Mononuclear cell (primary cell): ENCODE measurements around the gene SLIT3. TPM values are rescaled to one million over a fixed set of nuclear protein-coding genes. Genes with fewer than 3 reads are reported as not detected.

ENCODE experiments used
- H3K27me3 ChIP-seq: 2 replicates; pipeline ENCODE4 v1.6.0; 2011; ENCODE audit warnings: low read length, control low read depth; ENCODE audit not compliant: insufficient read depth
- H3K4me1 ChIP-seq: 2 replicates; pipeline ENCODE4 v1.5.1; 2011; ENCODE audit warnings: mild to moderate bottlenecking, low read length, control low read depth; ENCODE audit not compliant: insufficient read depth
- H3K4me3 ChIP-seq: 2 replicates; pipeline ENCODE4 v1.5.1; 2011; ENCODE audit warnings: mild to moderate bottlenecking, low read length, moderate library complexity
- H3K9me3 ChIP-seq: 2 replicates; pipeline ENCODE4 v1.5.1; 2011; ENCODE audit warnings: low read depth, mild to moderate bottlenecking, control low read depth, low read length
- total RNA-seq: library from RNA; depleted of rRNA; stranded (reverse); fragments of >200 nt; gene quantifications from one replicate; pipeline ENCODE4 v1.2.3, GENCODE V29; 2012

The SLIT3 gene
- total RNA-seq, 1 donor, result 0.10 TPM

- Histone ChIP-seq H3K4me1 (no peaks in the 10 kb centered on the region), H3K4me3 (no peak overlapping the region), H3K9me3 (no peaks in the 10 kb centered on the region), H3K27me3 (no peaks in the 10 kb centered on the region)
Observed at GRCh38 chr5:169020102-169020501, 280.8 kb downstream of the SLIT3 start.

DNA sequence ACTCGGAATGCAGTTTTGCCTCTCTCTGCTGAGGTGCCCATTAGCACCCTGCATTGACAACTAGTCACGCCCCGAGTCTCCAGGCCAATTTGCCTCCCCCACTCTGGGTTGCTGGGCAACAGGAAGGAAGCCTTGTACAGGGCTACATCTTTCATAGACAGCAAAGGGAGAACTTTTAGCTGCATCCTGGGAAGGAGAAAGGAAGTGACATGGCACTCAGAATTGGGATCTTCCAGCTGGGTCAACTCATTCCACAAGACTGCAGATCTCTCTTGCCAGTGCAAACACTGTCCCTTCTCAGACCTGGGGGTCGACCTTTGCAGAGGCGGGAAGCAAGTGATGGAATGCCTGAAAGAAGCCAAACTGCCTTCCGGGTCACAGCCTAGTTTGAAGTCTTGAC is 282.0 kb downstream of the SLIT3 start:
- Histone ChIP-seq H3K9me3 (no peaks in the 10 kb centered on the region), H3K4me3 (no peak overlapping the region), H3K4me1 (no peaks in the 10 kb centered on the region), H3K27me3 (no peaks in the 10 kb centered on the region)

DNA sequence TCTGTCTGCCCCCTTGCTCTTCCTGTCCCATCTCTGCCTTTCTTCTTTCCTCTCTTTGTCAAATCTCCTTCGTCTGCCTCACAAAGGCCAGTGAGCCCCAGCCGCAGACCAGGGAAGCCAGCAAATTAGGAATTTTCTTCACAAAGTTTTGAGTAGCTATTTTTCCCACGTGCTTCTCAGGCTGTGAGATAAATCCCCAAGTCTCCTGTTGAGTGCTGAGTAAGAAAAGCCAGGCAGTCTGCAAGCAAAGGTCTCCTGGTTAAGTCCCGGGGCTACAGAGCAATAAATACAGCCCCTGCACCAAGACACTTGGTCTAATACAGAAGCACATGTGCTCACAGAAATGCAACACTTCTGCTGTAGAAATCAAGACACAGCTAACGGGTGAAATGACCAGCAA is 284.9 kb downstream of the SLIT3 start:
- H3K27me3 ChIP-seq, result no peaks in the 10 kb centered on the region
- H3K4me1 ChIP-seq, result no peaks in the 10 kb centered on the region
- no peak overlapping the region for H3K4me3 ChIP-seq
- H3K9me3 ChIP-seq, result no peaks in the 10 kb centered on the region

DNA sequence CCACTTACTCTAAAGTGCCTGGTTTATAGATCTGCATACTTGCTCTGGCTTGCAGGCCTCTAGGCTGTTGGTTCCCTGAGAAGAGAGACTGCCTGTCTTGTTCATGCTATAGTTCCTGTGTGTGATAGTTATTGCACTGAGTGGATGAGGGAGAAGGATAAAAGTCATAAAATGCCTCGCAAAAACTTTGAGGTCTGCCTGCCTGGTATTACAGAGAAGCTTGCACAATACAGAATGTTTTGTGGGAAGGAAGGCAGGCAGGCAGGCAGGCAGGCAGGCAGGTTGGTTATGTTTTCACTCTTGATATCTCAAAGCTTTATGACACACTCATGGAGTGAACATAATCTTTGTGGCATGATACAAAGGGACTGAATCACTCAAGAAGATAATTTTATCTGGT is 287.1 kb downstream of the SLIT3 start:
- no peaks in the 10 kb centered on the region for H3K4me1 ChIP-seq
- no peak overlapping the region for H3K4me3 ChIP-seq
- H3K27me3 ChIP-seq, result no peaks in the 10 kb centered on the region
- no peaks in the 10 kb centered on the region for H3K9me3 ChIP-seq

DNA sequence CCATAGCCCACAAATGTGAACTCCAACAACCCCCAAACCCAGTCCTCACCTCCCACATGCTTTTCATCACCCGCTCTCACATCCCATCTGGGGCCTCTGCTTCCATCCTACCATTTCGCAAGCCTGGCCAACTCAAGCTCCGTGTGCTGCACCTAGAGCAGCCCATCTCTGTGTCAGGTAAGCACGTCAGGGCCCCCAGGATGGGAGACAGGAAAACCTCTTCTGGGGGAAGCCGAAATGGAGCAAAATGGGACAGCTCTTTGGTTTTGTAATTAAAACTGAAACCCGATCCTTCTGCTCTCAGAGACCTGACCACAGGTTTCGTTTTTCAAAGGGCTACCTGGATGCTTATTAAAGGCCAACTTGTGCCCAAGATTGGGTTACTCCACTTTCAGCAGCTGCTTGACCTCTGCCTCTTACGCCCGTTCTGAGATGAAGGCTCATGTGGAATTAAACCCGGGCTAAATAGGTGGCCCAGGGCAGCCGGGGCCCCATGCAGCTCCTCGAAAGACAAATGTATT is 287.7 kb downstream of the SLIT3 start:
- H3K27me3 ChIP-seq, result no peaks in the 10 kb centered on the region
- no peaks in the 10 kb centered on the region for H3K9me3 ChIP-seq
- no peaks in the 10 kb centered on the region for H3K4me1 ChIP-seq
- H3K4me3 ChIP-seq, result no peak overlapping the region

DNA sequence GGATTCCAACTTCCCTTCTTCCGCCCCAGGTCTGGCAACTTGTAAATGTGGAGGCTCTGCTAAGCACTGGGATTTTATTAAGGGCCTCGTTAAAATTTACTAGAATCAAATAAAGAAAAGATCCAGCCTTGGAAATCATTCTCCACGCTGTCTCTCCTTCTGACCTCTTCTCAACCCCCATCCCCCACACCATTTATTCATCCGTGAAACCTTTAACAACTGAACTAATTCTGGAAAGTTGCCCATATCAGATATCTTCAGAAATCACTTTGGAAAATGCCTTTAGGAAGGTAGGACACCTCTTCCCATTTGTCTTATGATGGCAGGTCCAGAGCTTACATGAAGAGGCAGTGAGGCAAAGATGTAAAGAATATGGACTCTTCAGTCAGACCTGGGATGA is 288.5 kb downstream of the SLIT3 start:
- no peaks in the 10 kb centered on the region for H3K4me1 ChIP-seq
- no peak overlapping the region for H3K4me3 ChIP-seq
- no peaks in the 10 kb centered on the region for H3K27me3 ChIP-seq
- no peaks in the 10 kb centered on the region for H3K9me3 ChIP-seq

GRCh38 chr5:169011451-169011850 is 289.5 kb downstream of the SLIT3 start:
- Histone ChIP-seq H3K27me3 (no peaks in the 10 kb centered on the region), H3K4me1 (no peaks in the 10 kb centered on the region), H3K9me3 (no peaks in the 10 kb centered on the region), H3K4me3 (no peak overlapping the region)

DNA sequence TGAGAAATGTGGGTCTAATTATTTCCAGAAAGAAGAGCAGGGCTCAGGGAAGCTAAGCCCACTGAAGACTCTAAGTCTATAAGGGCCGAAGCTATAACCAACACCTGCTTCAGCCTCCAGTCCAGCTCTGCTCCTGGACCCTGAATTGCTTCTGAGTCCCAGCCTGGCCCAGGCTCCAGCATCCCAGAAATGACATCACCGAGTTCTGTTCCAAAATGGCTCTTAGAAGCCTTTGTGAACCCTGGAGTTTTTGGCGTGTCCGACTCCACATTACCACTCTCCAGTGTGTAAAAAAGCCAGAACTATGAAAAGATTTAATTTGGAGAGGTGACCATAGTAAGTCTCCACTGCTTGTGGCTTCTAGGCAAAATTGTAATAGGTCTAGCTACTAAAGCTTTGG is 289.9 kb downstream of the SLIT3 start:
- no peaks in the 10 kb centered on the region for H3K9me3 ChIP-seq
- H3K27me3 ChIP-seq, result no peaks in the 10 kb centered on the region
- H3K4me3 ChIP-seq, result no peak overlapping the region
- no peaks in the 10 kb centered on the region for H3K4me1 ChIP-seq

GRCh38 chr5:169009123-169009522 is 291.8 kb downstream of the SLIT3 start:
- no peaks in the 10 kb centered on the region for H3K27me3 ChIP-seq

DNA sequence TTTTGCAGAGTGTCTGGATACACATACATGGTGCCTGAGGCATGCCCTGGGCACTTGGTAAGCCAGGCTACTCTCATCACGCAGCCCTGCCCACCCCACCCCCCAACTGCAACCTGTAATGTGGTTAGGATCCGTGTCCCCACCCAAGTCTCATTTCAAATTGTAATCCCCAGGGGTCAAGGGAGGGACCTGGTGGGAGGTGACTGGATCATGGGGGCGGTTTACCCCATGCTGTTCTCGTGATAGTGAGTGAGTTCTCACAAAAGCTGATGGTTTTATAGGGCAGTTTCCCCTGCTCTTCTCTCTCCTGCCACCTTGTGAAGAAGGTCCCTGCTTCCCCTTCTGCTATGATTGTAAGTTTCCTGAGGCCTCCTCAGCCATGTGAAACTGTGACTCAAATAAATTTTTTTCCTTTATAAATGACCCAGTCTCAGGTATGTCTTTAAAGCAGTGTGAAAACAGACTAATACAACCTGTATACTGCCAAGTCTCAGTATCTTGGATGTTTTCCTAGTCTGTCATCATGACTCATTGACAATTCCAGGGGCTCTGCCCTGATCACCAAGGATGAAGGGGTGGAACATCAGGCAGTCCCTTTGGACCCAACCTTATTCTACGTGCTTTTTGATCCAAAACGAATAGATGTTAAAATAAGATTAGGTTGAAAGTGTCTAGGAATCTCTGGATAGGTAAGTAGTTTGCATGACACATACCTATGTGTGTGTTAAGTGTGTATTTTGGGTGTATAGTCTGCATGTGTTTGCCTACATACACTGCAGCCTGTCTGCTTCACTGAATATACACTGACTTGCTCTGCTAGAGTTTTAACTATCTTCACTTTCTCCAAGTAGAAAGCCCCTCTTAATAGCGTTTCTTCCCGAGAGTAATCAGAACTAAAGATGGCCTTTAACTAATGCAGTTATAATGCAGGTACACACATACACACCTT is 293.8 kb downstream of the SLIT3 start:
- no peaks in the 10 kb centered on the region for H3K27me3 ChIP-seq
- no peak overlapping the region for H3K4me3 ChIP-seq
- H3K4me1 ChIP-seq, result no peaks in the 10 kb centered on the region
- H3K9me3 ChIP-seq, result no peaks in the 10 kb centered on the region

More at GRCh38 chr5:169009123-169009522, 291.8 kb downstream of the SLIT3 start:
- Histone ChIP-seq H3K4me3 (no peak overlapping the region), H3K9me3 (no peaks in the 10 kb centered on the region), H3K4me1 (no peaks in the 10 kb centered on the region)

DNA sequence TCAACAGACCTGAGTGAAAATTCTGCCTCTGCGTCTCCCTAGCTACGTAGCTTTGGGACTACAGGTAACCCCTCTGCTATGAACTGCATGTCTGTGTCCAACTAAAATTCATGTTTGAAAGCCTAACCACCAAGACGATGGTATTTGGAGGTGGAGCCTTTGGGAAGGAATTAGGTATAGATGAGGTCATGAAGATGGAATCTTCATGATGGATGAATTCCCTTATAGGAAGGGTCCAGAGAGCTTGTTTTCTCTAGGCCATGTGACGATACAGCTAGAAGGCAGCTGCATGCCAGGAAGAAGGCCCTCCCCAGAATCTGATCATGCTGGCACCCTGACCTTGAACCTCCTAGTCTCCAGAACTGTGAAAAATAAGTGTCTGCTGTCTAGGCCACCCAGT is 296.4 kb downstream of the SLIT3 start:
- H3K4me1 ChIP-seq, result no peaks in the 10 kb centered on the region
- H3K9me3 ChIP-seq, result no peaks in the 10 kb centered on the region
- H3K4me3 ChIP-seq, result no peak overlapping the region
- no peaks in the 10 kb centered on the region for H3K27me3 ChIP-seq

GRCh38 chr5:169003721-169004541 is 297.0 kb downstream of the SLIT3 start:
- Histone ChIP-seq H3K9me3 (no peaks in the 10 kb centered on the region), H3K4me3 (no peak overlapping the region), H3K4me1 (no peaks in the 10 kb centered on the region), H3K27me3 (no peaks in the 10 kb centered on the region)

DNA sequence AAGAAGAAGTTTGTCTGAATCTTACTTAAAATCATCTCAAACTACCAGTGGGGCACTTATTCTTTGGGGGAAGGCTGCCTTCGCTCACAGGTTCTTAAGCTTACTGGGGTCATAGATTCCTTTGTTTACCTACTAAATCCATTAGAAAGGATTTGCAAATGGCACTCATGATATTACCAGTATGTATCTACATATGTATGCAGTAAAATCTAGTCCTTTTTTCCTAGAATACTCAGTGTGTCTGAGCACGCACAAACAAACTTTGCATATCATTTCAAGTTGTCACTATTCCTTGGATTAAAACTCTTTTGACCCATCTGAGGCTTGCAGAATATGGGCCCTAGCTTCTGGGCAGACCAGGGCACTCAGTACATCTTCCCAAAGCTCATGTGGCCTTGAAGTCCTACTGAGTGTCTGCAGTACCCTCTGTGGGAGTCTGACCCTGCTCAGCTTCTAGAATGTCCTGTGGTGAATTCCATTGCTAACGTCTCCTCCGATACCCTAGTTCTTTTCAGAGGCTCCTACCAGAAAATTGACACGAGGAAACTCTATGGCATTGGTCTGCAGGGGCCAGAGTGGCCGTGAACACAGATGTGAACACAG is 297.9 kb downstream of the SLIT3 start:
- H3K4me3 ChIP-seq, result no peak overlapping the region
- H3K9me3 ChIP-seq, result no peaks in the 10 kb centered on the region
- no peaks in the 10 kb centered on the region for H3K4me1 ChIP-seq
- H3K27me3 ChIP-seq, result no peaks in the 10 kb centered on the region

DNA sequence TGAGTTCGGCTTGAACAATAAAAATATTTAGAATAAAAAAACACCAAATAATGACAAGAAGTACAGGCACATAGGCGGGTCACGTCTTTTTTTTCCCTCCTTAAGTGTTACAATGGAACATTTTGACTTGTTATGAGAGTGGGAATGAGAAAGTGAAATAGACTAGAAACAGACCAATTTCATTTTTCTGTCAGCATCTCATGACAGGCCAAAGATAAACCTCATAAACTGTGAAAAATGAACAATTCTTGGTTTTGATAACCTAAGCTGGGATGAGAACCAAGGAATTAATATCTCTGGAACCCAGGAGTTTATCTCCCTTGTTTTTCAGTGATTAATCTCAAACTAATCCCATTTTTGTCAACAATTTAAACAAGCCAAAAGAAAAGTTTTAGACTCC is 299.5 kb downstream of the SLIT3 start:
- no peaks in the 10 kb centered on the region for H3K4me1 ChIP-seq
- H3K27me3 ChIP-seq, result no peaks in the 10 kb centered on the region
- no peaks in the 10 kb centered on the region for H3K9me3 ChIP-seq
- no peak overlapping the region for H3K4me3 ChIP-seq

- Histone ChIP-seq H3K27me3 (no peaks in the 10 kb centered on the region), H3K9me3 (no peaks in the 10 kb centered on the region), H3K4me1 (no peaks in the 10 kb centered on the region), H3K4me3 (no peak overlapping the region)
Observed at GRCh38 chr5:168995024-168995423, 305.9 kb downstream of the SLIT3 start.
